ENCODE measurements around the gene TESPA1.

The TESPA1 gene

GRCh38 chr12:54998958-54999510, 14.5 kb upstream of the TESPA1 start:
- H3K27ac ChIP-seq (ENCODE audit: low read depth, low read length): no peak overlapping the region
- H3K4me3 ChIP-seq (ENCODE audit: low read depth in 1 of 5, low read length in 5 of 5): no peak overlapping the region
- H3K27me3 ChIP-seq (ENCODE audit: control insufficient read depth in 5 of 5, insufficient read depth in 4 of 5, low read length in 5 of 5): peaks cover 0 to 2% (median 0%) of the 10 kb centered on the region in 5 donors
- H3K9ac ChIP-seq (ENCODE audit: low read length in 5 of 5): no peak overlapping the region
- H3K9me3 ChIP-seq (ENCODE audit: control insufficient read depth in 5 of 5, low read length in 5 of 5): no peaks in the 10 kb centered on the region
- no peaks in the 10 kb centered on the region for H3K36me3 ChIP-seq (ENCODE audit: control insufficient read depth in 5 of 5, insufficient read depth in 5 of 5, low read length in 5 of 5)
- H3K4me1 ChIP-seq (ENCODE audit: control insufficient read depth in 5 of 5, insufficient read depth in 5 of 5, low read length in 5 of 5): no peaks in the 10 kb centered on the region

GRCh38 chr12:54997929-54998522, 13.5 kb upstream of the TESPA1 start:
- H3K36me3 ChIP-seq (ENCODE audit: control insufficient read depth in 5 of 5, insufficient read depth in 5 of 5, low read length in 5 of 5): no peaks in the 10 kb centered on the region
- H3K9me3 ChIP-seq (ENCODE audit: control insufficient read depth in 5 of 5, low read length in 5 of 5): no peaks in the 10 kb centered on the region
- H3K9ac ChIP-seq (ENCODE audit: low read length in 5 of 5): no peak overlapping the region
- no peaks in the 10 kb centered on the region for H3K4me1 ChIP-seq (ENCODE audit: control insufficient read depth in 5 of 5, insufficient read depth in 5 of 5, low read length in 5 of 5)
- no peak overlapping the region for H3K4me3 ChIP-seq (ENCODE audit: low read depth in 1 of 5, low read length in 5 of 5)
- no peak overlapping the region for H3K27ac ChIP-seq (ENCODE audit: low read depth, low read length)
- H3K27me3 ChIP-seq (ENCODE audit: control insufficient read depth in 5 of 5, insufficient read depth in 4 of 5, low read length in 5 of 5): peaks cover 0 to 2% (median 0%) of the 10 kb centered on the region in 5 donors

GRCh38 chr12:54996205-54996604, 11.6 kb upstream of the TESPA1 start:
- Histone ChIP-seq H3K9ac (ENCODE audit: low read length in 5 of 5) (peak overlapping the region in 1 of 5 donors; percentile 4), H3K36me3 (ENCODE audit: control insufficient read depth in 5 of 5, insufficient read depth in 5 of 5, low read length in 5 of 5) (no peaks in the 10 kb centered on the region), H3K4me3 (ENCODE audit: low read depth in 1 of 5, low read length in 5 of 5) (no peak overlapping the region), H3K9me3 (ENCODE audit: control insufficient read depth in 5 of 5, low read length in 5 of 5) (no peaks in the 10 kb centered on the region), H3K27ac (ENCODE audit: low read depth, low read length) (no peak overlapping the region), H3K4me1 (ENCODE audit: control insufficient read depth in 5 of 5, insufficient read depth in 5 of 5, low read length in 5 of 5) (no peaks in the 10 kb centered on the region), H3K27me3 (ENCODE audit: control insufficient read depth in 5 of 5, insufficient read depth in 4 of 5, low read length in 5 of 5) (peaks cover 0 to under 1% (median 0%) of the 10 kb centered on the region in 5 donors)

- Histone ChIP-seq H3K27me3 (ENCODE audit: control insufficient read depth in 5 of 5, insufficient read depth in 4 of 5, low read length in 5 of 5) (no peaks in the 10 kb centered on the region), H3K4me1 (ENCODE audit: control insufficient read depth in 5 of 5, insufficient read depth in 5 of 5, low read length in 5 of 5) (peaks cover 0 to 10% (median 5%) of the 10 kb centered on the region in 5 donors), H3K9me3 (ENCODE audit: control insufficient read depth in 5 of 5, low read length in 5 of 5) (no peaks in the 10 kb centered on the region), H3K36me3 (ENCODE audit: control insufficient read depth in 5 of 5, insufficient read depth in 5 of 5, low read length in 5 of 5) (no peaks in the 10 kb centered on the region), H3K27ac (ENCODE audit: low read depth, low read length) (no peak overlapping the region), H3K4me3 (ENCODE audit: low read depth in 1 of 5, low read length in 5 of 5) (no peak overlapping the region), H3K9ac (ENCODE audit: low read length in 5 of 5) (no peak overlapping the region)
Measured at GRCh38 chr12:54993181-54993835, 8.7 kb upstream of the TESPA1 start.

GRCh38 chr12:54991991-54992375, 7.4 kb upstream of the TESPA1 start:
- no peaks in the 10 kb centered on the region for H3K27me3 ChIP-seq (ENCODE audit: control insufficient read depth in 5 of 5, insufficient read depth in 4 of 5, low read length in 5 of 5)
- no peak overlapping the region for H3K4me3 ChIP-seq (ENCODE audit: low read depth in 1 of 5, low read length in 5 of 5)
- H3K9me3 ChIP-seq (ENCODE audit: control insufficient read depth in 5 of 5, low read length in 5 of 5): no peaks in the 10 kb centered on the region
- no peak overlapping the region for H3K9ac ChIP-seq (ENCODE audit: low read length in 5 of 5)
- H3K4me1 ChIP-seq (ENCODE audit: control insufficient read depth in 5 of 5, insufficient read depth in 5 of 5, low read length in 5 of 5): peaks cover 0 to 11% (median 6%) of the 10 kb centered on the region in 5 donors
- no peak overlapping the region for H3K27ac ChIP-seq (ENCODE audit: low read depth, low read length)
- H3K36me3 ChIP-seq (ENCODE audit: control insufficient read depth in 5 of 5, insufficient read depth in 5 of 5, low read length in 5 of 5): no peaks in the 10 kb centered on the region

- Histone ChIP-seq H3K27ac (ENCODE audit: low read depth, low read length) (no peak overlapping the region), H3K36me3 (ENCODE audit: control insufficient read depth in 5 of 5, insufficient read depth in 5 of 5, low read length in 5 of 5) (no peaks in the 10 kb centered on the region), H3K4me3 (ENCODE audit: low read depth in 1 of 5, low read length in 5 of 5) (no peak overlapping the region), H3K27me3 (ENCODE audit: control insufficient read depth in 5 of 5, insufficient read depth in 4 of 5, low read length in 5 of 5) (no peaks in the 10 kb centered on the region), H3K4me1 (ENCODE audit: control insufficient read depth in 5 of 5, insufficient read depth in 5 of 5, low read length in 5 of 5) (peaks cover 0 to 11% (median 6%) of the 10 kb centered on the region in 5 donors), H3K9ac (ENCODE audit: low read length in 5 of 5) (no peak overlapping the region), H3K9me3 (ENCODE audit: control insufficient read depth in 5 of 5, low read length in 5 of 5) (no peaks in the 10 kb centered on the region)
Measured at GRCh38 chr12:54991161-54991990, 6.8 kb upstream of the TESPA1 start.

GRCh38 chr12:54989829-54990228, 5.3 kb upstream of the TESPA1 start:
- no peak overlapping the region for H3K27ac ChIP-seq (ENCODE audit: low read depth, low read length)
- no peak overlapping the region for H3K4me3 ChIP-seq (ENCODE audit: low read depth in 1 of 5, low read length in 5 of 5)
- peaks cover 0 to 11% (median 6%) of the 10 kb centered on the region in 5 donors for H3K4me1 ChIP-seq (ENCODE audit: control insufficient read depth in 5 of 5, insufficient read depth in 5 of 5, low read length in 5 of 5)
- no peaks in the 10 kb centered on the region for H3K36me3 ChIP-seq (ENCODE audit: control insufficient read depth in 5 of 5, insufficient read depth in 5 of 5, low read length in 5 of 5)
- H3K9me3 ChIP-seq (ENCODE audit: control insufficient read depth in 5 of 5, low read length in 5 of 5): no peaks in the 10 kb centered on the region
- no peaks in the 10 kb centered on the region for H3K27me3 ChIP-seq (ENCODE audit: control insufficient read depth in 5 of 5, insufficient read depth in 4 of 5, low read length in 5 of 5)
- H3K9ac ChIP-seq (ENCODE audit: low read length in 5 of 5): peak overlapping the region in 1 of 5 donors; percentile 26

GRCh38 chr12:54988402-54989054, 4.0 kb upstream of the TESPA1 start:
- no peaks in the 10 kb centered on the region for H3K36me3 ChIP-seq (ENCODE audit: control insufficient read depth in 5 of 5, insufficient read depth in 5 of 5, low read length in 5 of 5)
- no peak overlapping the region for H3K27ac ChIP-seq (ENCODE audit: low read depth, low read length)
- peaks cover 0 to 18% (median 6%) of the 10 kb centered on the region in 5 donors for H3K4me1 ChIP-seq (ENCODE audit: control insufficient read depth in 5 of 5, insufficient read depth in 5 of 5, low read length in 5 of 5)

GRCh38 chr12:54987611-54988231, 3.2 kb upstream of the TESPA1 start:
- Histone ChIP-seq H3K4me3 (ENCODE audit: low read depth in 1 of 5, low read length in 5 of 5) (no peak overlapping the region), H3K36me3 (ENCODE audit: control insufficient read depth in 5 of 5, insufficient read depth in 5 of 5, low read length in 5 of 5) (no peaks in the 10 kb centered on the region), H3K9ac (ENCODE audit: low read length in 5 of 5) (no peak overlapping the region), H3K27ac (ENCODE audit: low read depth, low read length) (no peak overlapping the region), H3K27me3 (ENCODE audit: control insufficient read depth in 5 of 5, insufficient read depth in 4 of 5, low read length in 5 of 5) (no peaks in the 10 kb centered on the region), H3K4me1 (ENCODE audit: control insufficient read depth in 5 of 5, insufficient read depth in 5 of 5, low read length in 5 of 5) (peaks cover 0 to 18% (median 6%) of the 10 kb centered on the region in 5 donors), H3K9me3 (ENCODE audit: control insufficient read depth in 5 of 5, low read length in 5 of 5) (no peaks in the 10 kb centered on the region)

More at GRCh38 chr12:54988402-54989054, 4.0 kb upstream of the TESPA1 start:
- Histone ChIP-seq H3K9me3 (ENCODE audit: control insufficient read depth in 5 of 5, low read length in 5 of 5) (no peaks in the 10 kb centered on the region), H3K9ac (ENCODE audit: low read length in 5 of 5) (no peak overlapping the region), H3K27me3 (ENCODE audit: control insufficient read depth in 5 of 5, insufficient read depth in 4 of 5, low read length in 5 of 5) (no peaks in the 10 kb centered on the region), H3K4me3 (ENCODE audit: low read depth in 1 of 5, low read length in 5 of 5) (no peak overlapping the region)
